Measurements from ENCODE around the gene FDX2. TPM values are rescaled to one million over a fixed set of nuclear protein-coding genes. Genes with fewer than 3 reads are reported as not detected.
"Not testable (repeated sequence)": the region's sequence is repeated elsewhere in the genome, so short reads cannot be mapped to it uniquely, and the experiment has no call there.

The FDX2 gene
- total RNA-seq, 1 experiment from 2014 or later: 64.5 TPM

GRCh38 chr19:10284065-10284959 lies 31.5 kb downstream of the FDX2 start:
- no peak for DNase-seq (ENCODE audit: low read depth)

GRCh38 chr19:10283301-10284064 lies 32.3 kb downstream of the FDX2 start:
- DNase-seq (ENCODE audit: low read depth): no peak

- not testable (repeated sequence) for DNase-seq (ENCODE audit: low read depth)
Measured at GRCh38 chr19:10282043-10282442, 33.8 kb downstream of the FDX2 start.

- DNase-seq (ENCODE audit: low read depth): no peak
Measured at GRCh38 chr19:10279737-10280442, 35.9 kb downstream of the FDX2 start.

- no peak for DNase-seq (ENCODE audit: low read depth)
Measured at GRCh38 chr19:10278935-10279334, 36.9 kb downstream of the FDX2 start.

- DNase-seq (ENCODE audit: low read depth): no peak
Measured at GRCh38 chr19:10277795-10278589, 37.8 kb downstream of the FDX2 start.

- DNase-seq (ENCODE audit: low read depth): no peak
Measured at GRCh38 chr19:10274589-10274988, 41.2 kb downstream of the FDX2 start.

- DNase-seq (ENCODE audit: low read depth): no peak
Measured at GRCh38 chr19:10271543-10272086, 44.2 kb downstream of the FDX2 start.

- DNase-seq (ENCODE audit: low read depth): peak; percentile 17
Measured at GRCh38 chr19:10270616-10271394, 45.0 kb downstream of the FDX2 start, which contains the start of gene ICAM1. ICAM1 (plus strand) TSS chr19:10271120; CDS start chr19:10271160, 40 bp downstream.

GRCh38 chr19:10270180-10270615 lies 45.6 kb downstream of the FDX2 start:
- DNase-seq (ENCODE audit: low read depth): no peak

GRCh38 chr19:10269333-10270179 lies 46.3 kb downstream of the FDX2 start:
- peak; percentile 48 for DNase-seq (ENCODE audit: low read depth)

- no peak for DNase-seq (ENCODE audit: low read depth)
Measured at GRCh38 chr19:10268071-10268470, 47.7 kb downstream of the FDX2 start.

- no peak for DNase-seq (ENCODE audit: low read depth)
Measured at GRCh38 chr19:10266706-10267105, 49.1 kb downstream of the FDX2 start.

GRCh38 chr19:10262771-10263170 lies 53.0 kb downstream of the FDX2 start:
- DNase-seq (ENCODE audit: low read depth): no peak

GRCh38 chr19:10260141-10260584 lies 55.7 kb downstream of the FDX2 start:
- DNase-seq (ENCODE audit: low read depth): no peak

Data from LHCN-M2 (cell line).